ENCODE measurements around the gene PPP3CA.
"Not testable (repeated sequence)": the region's sequence is repeated elsewhere in the genome, so short reads cannot be mapped to it uniquely, and the experiment has no call there.

The PPP3CA gene

DNA sequence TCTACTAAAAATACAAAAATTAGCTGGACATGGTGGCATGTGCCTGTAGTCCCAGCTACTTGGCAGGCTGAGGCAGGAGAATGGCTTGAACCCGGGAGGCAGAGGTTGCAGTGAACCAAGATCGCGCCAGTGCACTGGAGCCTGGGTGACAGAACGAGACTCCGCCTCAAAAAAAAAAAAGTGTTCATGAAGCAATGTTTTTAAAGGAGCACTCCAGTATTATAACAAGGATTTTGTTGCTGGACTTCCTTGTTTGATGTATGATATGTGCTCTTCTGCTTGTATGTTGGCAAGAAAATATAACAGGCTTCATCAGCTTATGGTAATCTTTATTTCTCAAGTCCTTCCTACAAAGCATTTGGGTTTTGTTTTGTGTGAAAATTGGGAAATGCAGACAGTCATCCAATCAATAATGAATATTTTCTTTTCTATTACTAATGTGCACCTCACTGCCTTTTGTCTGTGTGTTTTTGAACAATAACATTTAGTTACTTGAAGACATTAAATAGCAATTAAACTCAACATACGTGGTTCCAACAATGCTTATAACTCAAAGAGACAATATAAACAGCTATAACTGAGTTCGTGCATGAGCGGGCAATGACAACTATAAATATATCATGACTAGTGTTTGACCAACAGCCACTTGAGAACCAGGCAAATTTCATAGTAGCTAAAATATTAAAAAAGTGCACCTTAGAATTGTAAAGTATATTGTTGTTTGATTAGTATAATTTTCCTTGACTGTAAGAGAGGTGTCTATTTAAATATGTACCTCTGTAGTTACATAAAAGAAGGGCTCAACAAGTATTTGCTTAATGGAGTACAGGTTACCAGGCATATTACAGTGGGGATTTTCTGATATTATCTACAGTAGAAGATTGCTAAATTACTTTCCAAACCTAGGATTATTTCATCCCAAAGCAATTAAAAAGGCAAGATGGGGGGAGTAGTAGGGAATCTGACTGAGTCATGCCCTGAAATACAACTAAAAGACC is 210.7 kb downstream of the PPP3CA start:
- Histone ChIP-seq H3K79me1 (ENCODE audit: low read length) (no peaks in the 10 kb centered on the region), H3K4me3 (ENCODE audit: low read depth, low read length) (no peak overlapping the region), H2AFZ (ENCODE audit: insufficient read depth, low read length, poor library complexity) (no peak overlapping the region), H3K23ac (ENCODE audit: low read length) (no peak overlapping the region), H3K36me3 (ENCODE audit: control insufficient read depth in 1 of 2, insufficient read depth in 2 of 2, low read length in 2 of 2) (no peaks in the 10 kb centered on the region), H3K14ac (ENCODE audit: low read length) (no peak overlapping the region), H3K9me3 (ENCODE audit: insufficient read depth, low read depth, low read length) (no peaks in the 10 kb centered on the region), H3K18ac (ENCODE audit: low read length) (no peak overlapping the region), H4K12ac (ENCODE audit: low read depth, low read length) (no peak overlapping the region), H3K4ac (ENCODE audit: low read depth, low read length) (no peak overlapping the region), H3K79me2 (ENCODE audit: control insufficient read depth, insufficient read depth, low read length, poor library complexity) (no peaks in the 10 kb centered on the region), H3K9ac (ENCODE audit: low read length) (no peak overlapping the region), H4K91ac (ENCODE audit: low read depth, low read length) (no peak overlapping the region), H2AK5ac (ENCODE audit: low read length) (no peak overlapping the region), H3K4me2 (ENCODE audit: low read length) (no peak overlapping the region), H3K27me3 (ENCODE audit: insufficient read depth, low read length) (no peaks in the 10 kb centered on the region), H4K8ac (ENCODE audit: low read depth, low read length) (no peak overlapping the region), H2BK12ac (ENCODE audit: low read length) (no peak overlapping the region), H2BK120ac (ENCODE audit: insufficient read depth, low read length, poor library complexity) (no peak overlapping the region), H3K27ac (ENCODE audit: low read depth, low read length) (no peak overlapping the region), H2BK5ac (ENCODE audit: low read depth, low read length, poor library complexity) (no peak overlapping the region), H3K4me1 (ENCODE audit: control insufficient read depth in 1 of 2, insufficient read depth in 2 of 2, low read length in 2 of 2) (no peaks in the 10 kb centered on the region)
- no peak for DNase-seq
- WGBS (ENCODE audit: extremely low coverage, insufficient coverage, insufficient read length) = no CpG with 5 or more reads among the region's 8 CpGs

DNA sequence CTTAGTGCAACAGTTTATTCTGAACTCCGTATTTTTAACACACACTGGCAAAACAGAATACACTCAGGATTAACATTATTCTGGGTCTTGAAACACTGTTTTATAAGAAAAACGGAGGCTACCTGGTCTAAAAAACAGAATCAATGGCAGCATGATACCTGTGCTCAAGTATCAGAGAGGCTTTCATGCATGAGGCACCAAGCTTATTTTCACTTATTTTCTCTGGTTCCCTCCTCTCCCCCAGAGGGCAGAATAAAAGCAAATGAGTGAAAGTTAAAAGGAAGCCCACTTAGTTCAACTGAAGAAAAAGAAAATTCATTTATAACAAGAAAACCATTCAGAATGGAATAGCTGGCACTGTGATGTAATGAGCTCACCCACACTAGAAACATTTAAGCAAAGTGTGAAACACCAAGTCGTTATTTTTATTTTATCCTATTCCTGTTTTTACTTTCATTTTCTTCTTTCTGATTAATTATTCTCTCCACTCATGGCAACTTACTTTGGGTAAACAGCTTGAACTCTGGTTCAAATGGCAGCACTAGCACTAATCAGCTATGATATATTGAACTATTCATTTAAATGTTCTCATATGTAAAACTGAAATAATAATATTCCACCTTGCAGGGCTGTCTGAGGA is 211.8 kb downstream of the PPP3CA start:
- H2BK12ac ChIP-seq (ENCODE audit: low read length) = no peak overlapping the region
- no CpG with 5 or more reads among the region's 3 CpGs for WGBS (ENCODE audit: extremely low coverage, insufficient coverage, insufficient read length)

DNA sequence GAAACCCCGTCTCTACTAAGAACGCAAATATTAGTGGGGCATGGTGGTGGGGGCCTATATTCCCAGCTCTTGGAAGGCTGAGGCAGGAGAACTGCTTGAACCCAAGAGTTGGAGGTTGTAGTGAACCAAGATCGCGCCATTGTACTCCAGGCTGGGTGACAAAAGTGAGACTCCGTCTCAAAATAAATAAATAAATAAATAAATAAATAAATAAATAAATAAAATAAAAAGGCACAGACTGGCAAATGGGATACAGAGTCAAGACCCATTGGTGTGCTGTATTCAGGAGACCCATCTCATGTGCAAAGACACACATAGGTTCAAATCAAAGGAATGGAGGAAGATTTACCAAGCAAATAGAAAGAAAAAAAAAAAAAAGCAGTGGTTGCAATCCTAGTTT is 216.3 kb downstream of the PPP3CA start:
- WGBS (ENCODE audit: extremely low coverage, insufficient coverage, insufficient read length) = no CpG with 5 or more reads among the region's 5 CpGs
- H2BK5ac ChIP-seq (ENCODE audit: low read depth, low read length, poor library complexity); H3K4me2 ChIP-seq (ENCODE audit: low read length); H3K27ac ChIP-seq (ENCODE audit: low read depth, low read length); H2AFZ ChIP-seq (ENCODE audit: insufficient read depth, low read length, poor library complexity); H4K12ac ChIP-seq (ENCODE audit: low read depth, low read length); H3K4ac ChIP-seq (ENCODE audit: low read depth, low read length); H3K14ac ChIP-seq (ENCODE audit: low read length); H2BK12ac ChIP-seq (ENCODE audit: low read length); H3K79me2 ChIP-seq (ENCODE audit: control insufficient read depth, insufficient read depth, low read length, poor library complexity); H3K18ac ChIP-seq (ENCODE audit: low read length); H2BK120ac ChIP-seq (ENCODE audit: insufficient read depth, low read length, poor library complexity); H2AK5ac ChIP-seq (ENCODE audit: low read length); H3K36me3 ChIP-seq (ENCODE audit: control insufficient read depth in 1 of 2, insufficient read depth in 2 of 2, low read length in 2 of 2); H3K9ac ChIP-seq (ENCODE audit: low read length); H4K91ac ChIP-seq (ENCODE audit: low read depth, low read length); H3K27me3 ChIP-seq (ENCODE audit: insufficient read depth, low read length); H3K4me1 ChIP-seq (ENCODE audit: control insufficient read depth in 1 of 2, insufficient read depth in 2 of 2, low read length in 2 of 2); H3K79me1 ChIP-seq (ENCODE audit: low read length); H3K4me3 ChIP-seq (ENCODE audit: low read depth, low read length); DNase-seq; H3K23ac ChIP-seq (ENCODE audit: low read length); H4K8ac ChIP-seq (ENCODE audit: low read depth, low read length); H3K9me3 ChIP-seq (ENCODE audit: insufficient read depth, low read depth, low read length): not testable (repeated sequence)

More for the DNA sequence above, 211.8 kb downstream of the PPP3CA start:
- Histone ChIP-seq H3K4me2 (ENCODE audit: low read length) (no peak overlapping the region), H3K4ac (ENCODE audit: low read depth, low read length) (no peak overlapping the region), H3K14ac (ENCODE audit: low read length) (no peak overlapping the region), H4K91ac (ENCODE audit: low read depth, low read length) (no peak overlapping the region), H2BK5ac (ENCODE audit: low read depth, low read length, poor library complexity) (no peak overlapping the region), H4K8ac (ENCODE audit: low read depth, low read length) (no peak overlapping the region), H4K12ac (ENCODE audit: low read depth, low read length) (no peak overlapping the region), H3K27ac (ENCODE audit: low read depth, low read length) (no peak overlapping the region), H3K79me1 (ENCODE audit: low read length) (no peaks in the 10 kb centered on the region), H3K4me1 (ENCODE audit: control insufficient read depth in 1 of 2, insufficient read depth in 2 of 2, low read length in 2 of 2) (no peaks in the 10 kb centered on the region), H3K9me3 (ENCODE audit: insufficient read depth, low read depth, low read length) (no peaks in the 10 kb centered on the region), H2AK5ac (ENCODE audit: low read length) (no peak overlapping the region), H3K79me2 (ENCODE audit: control insufficient read depth, insufficient read depth, low read length, poor library complexity) (no peaks in the 10 kb centered on the region), H2AFZ (ENCODE audit: insufficient read depth, low read length, poor library complexity) (no peak overlapping the region), H3K18ac (ENCODE audit: low read length) (no peak overlapping the region), H3K9ac (ENCODE audit: low read length) (no peak overlapping the region), H3K36me3 (ENCODE audit: control insufficient read depth in 1 of 2, insufficient read depth in 2 of 2, low read length in 2 of 2) (no peaks in the 10 kb centered on the region), H3K4me3 (ENCODE audit: low read depth, low read length) (no peak overlapping the region), H3K27me3 (ENCODE audit: insufficient read depth, low read length) (no peaks in the 10 kb centered on the region), H3K23ac (ENCODE audit: low read length) (no peak overlapping the region), H2BK120ac (ENCODE audit: insufficient read depth, low read length, poor library complexity) (no peak overlapping the region)
- DNase-seq = no peak

GRCh38 chr4:101128898-101129297 is 218.4 kb downstream of the PPP3CA start:
- not testable (repeated sequence) for H2BK12ac ChIP-seq (ENCODE audit: low read length); H2AFZ ChIP-seq (ENCODE audit: insufficient read depth, low read length, poor library complexity); H3K4me3 ChIP-seq (ENCODE audit: low read depth, low read length); H3K4me2 ChIP-seq (ENCODE audit: low read length); H4K12ac ChIP-seq (ENCODE audit: low read depth, low read length); DNase-seq; H2BK120ac ChIP-seq (ENCODE audit: insufficient read depth, low read length, poor library complexity); H3K36me3 ChIP-seq (ENCODE audit: control insufficient read depth in 1 of 2, insufficient read depth in 2 of 2, low read length in 2 of 2); H3K18ac ChIP-seq (ENCODE audit: low read length); H3K79me2 ChIP-seq (ENCODE audit: control insufficient read depth, insufficient read depth, low read length, poor library complexity); H3K27ac ChIP-seq (ENCODE audit: low read depth, low read length); H3K79me1 ChIP-seq (ENCODE audit: low read length); H3K27me3 ChIP-seq (ENCODE audit: insufficient read depth, low read length); H3K23ac ChIP-seq (ENCODE audit: low read length); H3K4ac ChIP-seq (ENCODE audit: low read depth, low read length); H3K9ac ChIP-seq (ENCODE audit: low read length); H3K4me1 ChIP-seq (ENCODE audit: control insufficient read depth in 1 of 2, insufficient read depth in 2 of 2, low read length in 2 of 2); H3K9me3 ChIP-seq (ENCODE audit: insufficient read depth, low read depth, low read length); H2BK5ac ChIP-seq (ENCODE audit: low read depth, low read length, poor library complexity); H2AK5ac ChIP-seq (ENCODE audit: low read length); H3K14ac ChIP-seq (ENCODE audit: low read length); H4K8ac ChIP-seq (ENCODE audit: low read depth, low read length); H4K91ac ChIP-seq (ENCODE audit: low read depth, low read length)
- no CpG with 5 or more reads among the region's 1 CpG for WGBS (ENCODE audit: extremely low coverage, insufficient coverage, insufficient read length)
